ENCODE measurements around the gene UPF2.

UPF2 gene

DNA sequence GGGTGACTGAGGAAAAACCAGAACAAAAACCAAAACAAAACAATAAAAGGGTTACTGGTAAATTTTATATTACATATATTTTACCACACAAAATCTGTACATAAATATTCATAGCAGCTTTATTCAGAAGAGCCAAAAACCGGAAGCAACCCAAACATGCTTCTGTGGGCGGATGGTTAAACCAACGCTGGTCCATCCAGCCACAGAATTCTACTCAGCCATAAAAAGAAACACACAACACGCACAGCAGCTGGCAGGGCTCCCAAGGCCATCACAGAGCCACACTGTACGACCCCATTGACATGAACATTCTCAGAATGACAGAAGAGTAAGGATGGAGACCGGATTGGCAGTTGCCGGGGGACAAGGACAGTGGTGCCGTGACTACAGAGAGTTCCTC is 135.9 kb downstream of the UPF2 start:
- Histone ChIP-seq H2AFZ (ENCODE audit: low read length, unreplicated experiment) (no peak overlapping the region), H3K4me3 (ENCODE audit: low read depth, low read length) (no peak overlapping the region), H3K36me3 (ENCODE audit: insufficient read depth, low read length) (no peaks in the 10 kb centered on the region), H3K79me2 (ENCODE audit: control insufficient read depth, insufficient read depth, low read length, unreplicated experiment) (no peaks in the 10 kb centered on the region), H3K4me1 (ENCODE audit: control insufficient read depth, insufficient read depth, low read length, unreplicated experiment) (no peaks in the 10 kb centered on the region), H3K27me3 (ENCODE audit: insufficient read depth, low read length) (peaks cover 3% of the 10 kb centered on the region; the same call in 1 of the 2 replicates), H3K27ac (ENCODE audit: low read depth, low read length) (no peak overlapping the region)

DNA sequence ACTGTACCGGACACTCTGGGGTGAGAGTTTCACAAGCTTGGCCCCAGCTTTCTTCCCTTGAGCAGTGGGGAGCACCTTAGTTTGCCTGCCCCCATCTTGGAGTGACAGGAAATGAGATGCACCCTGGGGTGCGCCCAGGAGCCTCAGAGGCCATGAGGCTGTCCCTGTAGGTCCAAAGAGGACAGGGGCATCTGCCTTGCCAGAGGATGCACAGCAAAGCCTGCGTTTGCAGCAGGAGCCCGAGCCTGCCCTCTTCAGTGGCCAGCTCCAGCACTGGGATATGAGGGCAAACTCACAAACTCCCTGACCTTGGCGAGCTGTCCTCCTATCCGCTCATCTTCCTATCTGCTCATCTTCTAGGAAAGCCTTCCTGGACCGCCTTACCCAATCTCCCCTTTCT is 140.0 kb downstream of the UPF2 start:
- H3K27ac ChIP-seq (ENCODE audit: low read depth, low read length), result no peak overlapping the region
- peaks cover 4% of the 10 kb centered on the region for H3K4me1 ChIP-seq (ENCODE audit: control insufficient read depth, insufficient read depth, low read length, unreplicated experiment)
- H2AFZ ChIP-seq (ENCODE audit: low read length, unreplicated experiment), result no peak overlapping the region
- no peaks in the 10 kb centered on the region for H3K36me3 ChIP-seq (ENCODE audit: insufficient read depth, low read length)
- H3K79me2 ChIP-seq (ENCODE audit: control insufficient read depth, insufficient read depth, low read length, unreplicated experiment), result no peaks in the 10 kb centered on the region
- H3K27me3 ChIP-seq (ENCODE audit: insufficient read depth, low read length), result peaks cover 4% of the 10 kb centered on the region; the same call in 1 of the 2 replicates
- H3K4me3 ChIP-seq (ENCODE audit: low read depth, low read length), result no peak overlapping the region

DNA sequence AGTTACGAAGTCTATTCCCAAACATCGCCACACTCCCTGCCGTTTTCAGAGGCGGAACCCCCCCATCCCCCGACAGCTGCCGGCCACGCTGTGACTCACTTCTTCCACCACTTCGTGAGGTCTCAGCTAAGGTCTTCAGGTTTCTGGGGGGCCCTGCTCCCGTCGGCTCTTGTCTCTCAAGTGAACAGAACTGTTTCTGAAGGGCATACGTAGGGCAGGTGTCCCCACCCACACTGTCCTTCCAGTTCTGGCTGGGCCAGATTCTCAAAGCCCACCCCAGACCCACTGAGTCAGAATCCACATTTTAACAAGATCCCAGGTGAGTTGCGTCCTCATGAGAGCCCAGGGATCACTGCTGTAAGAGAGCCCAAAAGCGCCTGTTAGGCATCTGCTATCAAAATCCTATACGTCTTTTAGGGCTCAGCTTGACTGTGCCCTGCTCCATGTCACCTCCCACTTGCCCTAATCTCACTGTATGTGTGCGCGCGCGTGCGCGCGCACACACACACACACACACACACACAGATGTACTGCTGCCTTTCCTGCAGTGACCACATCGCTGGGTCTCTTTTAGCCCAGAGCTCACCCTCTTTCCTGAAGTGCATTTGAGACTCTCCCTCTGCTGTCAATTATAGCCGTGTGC is 140.7 kb downstream of the UPF2 start:
- H3K4me3 ChIP-seq (ENCODE audit: low read depth, low read length), result no peak overlapping the region
- H3K79me2 ChIP-seq (ENCODE audit: control insufficient read depth, insufficient read depth, low read length, unreplicated experiment), result no peaks in the 10 kb centered on the region
- no peak overlapping the region for H2AFZ ChIP-seq (ENCODE audit: low read length, unreplicated experiment)
- no peak overlapping the region for H3K27ac ChIP-seq (ENCODE audit: low read depth, low read length)
- H3K36me3 ChIP-seq (ENCODE audit: insufficient read depth, low read length), result no peaks in the 10 kb centered on the region
- peaks cover 4% of the 10 kb centered on the region for H3K4me1 ChIP-seq (ENCODE audit: control insufficient read depth, insufficient read depth, low read length, unreplicated experiment)
- peaks cover 4% of the 10 kb centered on the region; the same call in 1 of the 2 replicates for H3K27me3 ChIP-seq (ENCODE audit: insufficient read depth, low read length)

DNA sequence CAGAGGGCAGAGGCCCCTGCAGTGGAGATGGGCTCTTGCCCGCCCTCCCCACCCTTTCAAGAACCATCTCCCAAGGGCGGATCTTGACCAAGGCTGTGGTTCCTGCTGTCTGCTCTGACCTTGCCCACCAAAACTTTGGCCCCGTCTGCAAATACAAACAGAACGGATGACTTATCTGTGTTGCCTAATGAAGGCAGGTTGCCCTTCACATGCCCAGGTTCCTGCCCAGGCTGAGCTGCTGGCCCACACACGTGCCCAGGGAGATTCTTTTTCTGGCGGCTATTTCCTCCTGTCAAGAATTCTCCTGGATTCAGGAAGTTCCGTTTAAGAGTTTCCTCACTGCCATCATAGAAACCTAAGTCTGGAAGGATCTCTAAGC is 141.2 kb downstream of the UPF2 start:
- H3K4me3 ChIP-seq (ENCODE audit: low read depth, low read length), result no peak overlapping the region

DNA sequence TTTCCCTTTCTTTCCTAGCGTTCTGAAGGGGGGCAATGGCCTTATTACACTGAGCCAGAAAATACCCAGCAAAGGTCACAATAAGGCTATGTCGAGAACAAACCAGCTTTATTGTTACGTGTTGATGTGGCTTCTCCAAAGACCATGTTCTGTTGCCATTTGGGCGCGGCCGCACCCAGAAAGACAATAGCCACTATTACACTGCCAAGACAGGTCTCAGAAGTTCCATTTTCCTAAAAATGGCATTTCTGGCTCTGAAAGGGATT is 141.6 kb downstream of the UPF2 start:
- Histone ChIP-seq H3K4me1 (ENCODE audit: control insufficient read depth, insufficient read depth, low read length, unreplicated experiment) (peaks cover 4% of the 10 kb centered on the region), H2AFZ (ENCODE audit: low read length, unreplicated experiment) (no peak overlapping the region), H3K27ac (ENCODE audit: low read depth, low read length) (no peak overlapping the region)

More for the DNA sequence above, 141.2 kb downstream of the UPF2 start:
- Histone ChIP-seq H3K4me1 (ENCODE audit: control insufficient read depth, insufficient read depth, low read length, unreplicated experiment) (peaks cover 4% of the 10 kb centered on the region), H3K79me2 (ENCODE audit: control insufficient read depth, insufficient read depth, low read length, unreplicated experiment) (no peaks in the 10 kb centered on the region), H3K27me3 (ENCODE audit: insufficient read depth, low read length) (peaks cover 4% of the 10 kb centered on the region; the same call in 1 of the 2 replicates), H3K36me3 (ENCODE audit: insufficient read depth, low read length) (no peaks in the 10 kb centered on the region), H3K27ac (ENCODE audit: low read depth, low read length) (no peak overlapping the region), H2AFZ (ENCODE audit: low read length, unreplicated experiment) (no peak overlapping the region)

DNA sequence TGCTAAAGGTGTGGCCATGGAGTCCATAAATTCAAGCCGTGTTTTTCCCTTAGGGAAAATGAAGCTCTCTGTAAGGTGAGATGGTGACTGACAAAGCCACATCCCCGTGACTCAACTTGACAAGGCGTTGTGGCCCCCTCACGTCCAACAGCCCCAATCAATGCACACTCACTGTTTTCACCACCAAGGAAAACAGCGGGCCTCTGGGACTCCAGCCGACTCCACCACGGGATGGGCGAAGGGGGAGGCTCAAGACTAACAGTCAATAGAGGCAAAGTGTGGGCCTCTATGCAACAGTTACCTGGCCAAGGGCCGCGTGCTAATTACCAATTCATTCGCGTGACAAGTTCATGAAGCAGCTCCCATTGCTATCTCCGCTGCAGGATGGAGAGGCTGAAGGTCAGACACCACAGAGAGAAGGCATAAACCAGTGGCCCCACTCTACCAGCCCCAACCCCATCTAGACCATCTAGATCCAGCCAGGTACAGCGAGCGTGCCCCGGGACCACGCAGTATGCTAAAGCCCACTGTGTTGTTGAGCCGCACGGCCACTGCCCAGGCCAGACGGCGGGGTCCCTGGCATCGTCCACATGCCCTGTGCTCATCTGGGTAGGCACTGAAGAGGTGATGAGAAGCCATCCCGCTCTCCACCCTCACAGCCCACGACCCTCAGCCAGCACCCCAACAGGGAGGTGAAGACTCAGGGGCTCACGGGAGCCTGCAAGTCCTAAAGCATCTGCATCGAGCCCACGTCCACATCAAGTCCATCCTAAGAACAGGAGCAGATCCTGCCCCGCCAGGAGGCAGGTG is 143.3 kb downstream of the UPF2 start:
- H3K27me3 ChIP-seq (ENCODE audit: insufficient read depth, low read length), result peaks cover 4% of the 10 kb centered on the region; the same call in 1 of the 2 replicates
- H3K4me3 ChIP-seq (ENCODE audit: low read depth, low read length), result no peak overlapping the region
- H3K4me1 ChIP-seq (ENCODE audit: control insufficient read depth, insufficient read depth, low read length, unreplicated experiment), result peaks cover 4% of the 10 kb centered on the region
- H2AFZ ChIP-seq (ENCODE audit: low read length, unreplicated experiment), result no peak overlapping the region
- no peaks in the 10 kb centered on the region for H3K79me2 ChIP-seq (ENCODE audit: control insufficient read depth, insufficient read depth, low read length, unreplicated experiment)
- no peak overlapping the region for H3K27ac ChIP-seq (ENCODE audit: low read depth, low read length)
- H3K36me3 ChIP-seq (ENCODE audit: insufficient read depth, low read length), result no peaks in the 10 kb centered on the region

More for the DNA sequence above, 141.6 kb downstream of the UPF2 start:
- no peak overlapping the region for H3K4me3 ChIP-seq (ENCODE audit: low read depth, low read length)
- no peaks in the 10 kb centered on the region for H3K36me3 ChIP-seq (ENCODE audit: insufficient read depth, low read length)
- H3K79me2 ChIP-seq (ENCODE audit: control insufficient read depth, insufficient read depth, low read length, unreplicated experiment), result no peaks in the 10 kb centered on the region
- peaks cover 4% of the 10 kb centered on the region; the same call in 1 of the 2 replicates for H3K27me3 ChIP-seq (ENCODE audit: insufficient read depth, low read length)

DNA sequence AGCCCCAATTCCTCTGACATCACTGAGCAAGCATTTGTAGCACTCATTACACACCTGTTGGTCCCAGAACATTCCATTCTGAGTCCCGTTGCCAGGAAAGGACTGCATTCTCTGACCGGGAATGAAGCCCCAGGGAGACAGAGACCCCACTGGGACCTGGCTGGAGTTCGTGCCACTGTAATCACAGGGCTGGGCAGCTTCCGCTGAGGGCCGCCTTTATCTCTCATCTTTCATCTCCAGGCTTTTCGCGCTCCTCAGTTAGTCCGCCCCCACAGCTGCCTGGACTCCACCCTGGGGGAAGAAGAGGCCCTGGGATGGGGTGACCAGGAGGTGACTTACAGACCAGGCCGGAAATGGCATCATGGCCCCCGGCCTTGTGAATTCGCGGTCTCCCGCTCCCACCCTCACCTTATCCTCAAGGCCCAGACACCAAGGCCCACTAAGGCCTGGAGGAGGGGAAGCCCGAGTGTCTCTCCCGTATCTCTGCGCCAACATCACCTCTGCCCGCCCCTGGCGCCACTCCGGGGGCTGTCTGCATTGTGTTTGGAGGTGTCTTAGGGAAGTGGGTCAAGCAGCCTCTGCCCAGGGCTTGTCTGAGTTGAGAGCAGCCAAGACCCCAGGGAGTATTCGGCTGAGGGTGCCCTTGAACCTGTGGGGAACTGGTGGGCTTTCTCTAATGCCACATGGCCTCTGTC is 144.1 kb downstream of the UPF2 start:
- Histone ChIP-seq H3K4me3 (ENCODE audit: low read depth, low read length) (no peak overlapping the region), H3K27ac (ENCODE audit: low read depth, low read length) (no peak overlapping the region), H3K79me2 (ENCODE audit: control insufficient read depth, insufficient read depth, low read length, unreplicated experiment) (no peaks in the 10 kb centered on the region), H3K36me3 (ENCODE audit: insufficient read depth, low read length) (no peaks in the 10 kb centered on the region), H3K4me1 (ENCODE audit: control insufficient read depth, insufficient read depth, low read length, unreplicated experiment) (peaks cover 4% of the 10 kb centered on the region), H2AFZ (ENCODE audit: low read length, unreplicated experiment) (no peak overlapping the region), H3K27me3 (ENCODE audit: insufficient read depth, low read length) (peaks cover 4% of the 10 kb centered on the region; the same call in 1 of the 2 replicates)

DNA sequence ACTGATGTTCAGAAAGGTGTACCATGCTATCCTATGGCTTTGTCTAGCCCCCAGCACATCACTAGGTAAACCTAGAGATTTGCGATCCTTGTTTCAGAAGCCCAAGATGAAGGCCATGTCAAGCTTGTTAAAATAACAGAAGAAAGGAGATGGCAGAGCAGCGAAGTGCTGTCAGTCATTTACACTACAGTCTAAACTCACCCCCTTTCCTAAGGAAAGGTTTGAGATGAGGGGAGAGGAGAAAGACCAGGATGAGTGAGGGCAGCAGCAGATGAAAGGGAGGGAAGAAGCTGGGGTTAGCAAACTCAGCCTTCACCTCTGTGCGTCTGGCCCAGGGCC is 144.6 kb downstream of the UPF2 start:
- no peak overlapping the region for H3K4me3 ChIP-seq (ENCODE audit: low read depth, low read length)
- peaks cover 4% of the 10 kb centered on the region for H3K4me1 ChIP-seq (ENCODE audit: control insufficient read depth, insufficient read depth, low read length, unreplicated experiment)
- H3K27ac ChIP-seq (ENCODE audit: low read depth, low read length), result no peak overlapping the region
- no peaks in the 10 kb centered on the region for H3K79me2 ChIP-seq (ENCODE audit: control insufficient read depth, insufficient read depth, low read length, unreplicated experiment)
- H3K27me3 ChIP-seq (ENCODE audit: insufficient read depth, low read length), result peaks cover 4% of the 10 kb centered on the region; the same call in 1 of the 2 replicates
- no peaks in the 10 kb centered on the region for H3K36me3 ChIP-seq (ENCODE audit: insufficient read depth, low read length)
- H2AFZ ChIP-seq (ENCODE audit: low read length, unreplicated experiment), result no peak overlapping the region

DNA sequence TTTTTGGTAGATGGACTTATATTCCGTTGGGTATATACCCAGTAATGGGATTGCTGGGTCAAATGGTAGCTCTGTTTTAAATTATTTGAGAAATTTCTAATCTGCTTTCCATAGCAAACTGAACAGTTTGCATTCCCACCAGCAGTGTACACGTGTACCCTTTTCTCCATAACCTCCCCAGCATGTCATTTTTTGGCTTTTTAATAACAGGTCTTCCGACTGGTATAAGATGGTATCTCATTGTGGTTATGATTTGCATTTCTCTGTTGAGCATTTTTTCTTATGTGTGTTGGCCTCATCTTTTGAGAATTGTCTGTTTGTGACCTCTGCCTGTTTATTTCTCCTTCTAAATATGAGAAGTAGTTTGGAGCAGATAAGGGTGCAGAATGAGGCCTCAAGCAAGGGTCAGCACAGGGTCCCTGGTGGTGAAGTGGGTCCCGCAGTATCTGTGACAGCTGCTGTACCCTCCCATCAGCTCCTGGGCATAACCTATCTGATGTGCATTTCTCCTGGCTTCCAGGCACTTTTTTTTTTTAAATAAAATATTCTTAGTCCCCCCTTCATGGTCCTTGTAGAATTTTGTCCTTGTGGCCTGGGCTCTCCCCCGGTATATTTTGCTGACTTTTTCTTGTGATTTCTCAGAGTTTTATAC is 145.9 kb downstream of the UPF2 start:
- H3K27ac ChIP-seq (ENCODE audit: low read depth, low read length), result no peak overlapping the region

DNA sequence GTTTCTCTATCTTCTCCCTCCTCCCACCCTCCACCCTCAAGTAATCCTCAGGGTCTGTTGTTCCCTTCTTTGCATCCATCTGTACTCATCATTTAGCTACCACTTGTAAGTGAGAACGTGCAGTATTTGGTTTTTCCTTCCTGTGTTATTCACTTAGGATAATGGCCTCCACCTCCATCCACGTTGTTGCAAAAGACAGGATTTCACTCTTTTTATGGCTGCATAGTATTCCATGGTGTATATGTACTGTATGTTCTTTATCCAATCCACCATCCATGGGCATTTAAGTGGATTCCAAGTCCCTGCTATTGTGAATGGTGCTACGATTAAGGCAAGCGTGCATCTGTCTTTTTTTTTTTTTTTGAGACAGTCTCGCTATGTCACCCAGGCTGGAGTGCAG is 147.0 kb downstream of the UPF2 start:
- no peaks in the 10 kb centered on the region for H3K79me2 ChIP-seq (ENCODE audit: control insufficient read depth, insufficient read depth, low read length, unreplicated experiment)
- H3K36me3 ChIP-seq (ENCODE audit: insufficient read depth, low read length), result no peaks in the 10 kb centered on the region
- H3K27me3 ChIP-seq (ENCODE audit: insufficient read depth, low read length), result no peaks in the 10 kb centered on the region
- H3K4me3 ChIP-seq (ENCODE audit: low read depth, low read length), result no peak overlapping the region
- H2AFZ ChIP-seq (ENCODE audit: low read length, unreplicated experiment), result no peak overlapping the region
- no peak overlapping the region for H3K27ac ChIP-seq (ENCODE audit: low read depth, low read length)
- H3K4me1 ChIP-seq (ENCODE audit: control insufficient read depth, insufficient read depth, low read length, unreplicated experiment), result peaks cover 4% of the 10 kb centered on the region

More for the DNA sequence above, 145.9 kb downstream of the UPF2 start:
- no peaks in the 10 kb centered on the region for H3K36me3 ChIP-seq (ENCODE audit: insufficient read depth, low read length)
- peaks cover 4% of the 10 kb centered on the region for H3K4me1 ChIP-seq (ENCODE audit: control insufficient read depth, insufficient read depth, low read length, unreplicated experiment)
- no peaks in the 10 kb centered on the region for H3K79me2 ChIP-seq (ENCODE audit: control insufficient read depth, insufficient read depth, low read length, unreplicated experiment)
- H3K27me3 ChIP-seq (ENCODE audit: insufficient read depth, low read length), result peaks cover under 1% of the 10 kb centered on the region; the same call in 1 of the 2 replicates
- no peak overlapping the region for H2AFZ ChIP-seq (ENCODE audit: low read length, unreplicated experiment)
- no peak overlapping the region for H3K4me3 ChIP-seq (ENCODE audit: low read depth, low read length)
